Fibroblast of the aortic adventitia (primary cell): ENCODE data around the gene RASGRF2. TPM values are rescaled to one million over a fixed set of nuclear protein-coding genes. Genes with fewer than 3 reads are reported as not detected.

ENCODE experiments used
- DNase-seq: peaks from one replicate; pipeline ENCODE4 v3.0.0-alpha.2; 2010; ENCODE audit warnings: low read depth
- H3K4me3 ChIP-seq: 2 replicates; pipeline ENCODE4 v1.5.1; 2011; ENCODE audit warnings: low read depth, mild to moderate bottlenecking, control low read depth, low read length, moderate library complexity
- total RNA-seq: library from RNA; depleted of rRNA; stranded (reverse); fragments of >200 nt; gene quantifications from 2 replicates; pipeline ENCODE4 v1.2.3, GENCODE V29; 2012; ENCODE audit warnings: low replicate concordance
- TF ChIP-seq, protein P1 (sequence below): IDR thresholded peaks from 2 replicates; pipeline ENCODE4 v1.5.1; 2011; ENCODE audit warnings: mild to moderate bottlenecking, low read length, control low read depth, inconsistent platforms; ENCODE audit not compliant: insufficient read depth

The RASGRF2 gene
- total RNA-seq, 1 donor: 3.3 TPM

DNA sequence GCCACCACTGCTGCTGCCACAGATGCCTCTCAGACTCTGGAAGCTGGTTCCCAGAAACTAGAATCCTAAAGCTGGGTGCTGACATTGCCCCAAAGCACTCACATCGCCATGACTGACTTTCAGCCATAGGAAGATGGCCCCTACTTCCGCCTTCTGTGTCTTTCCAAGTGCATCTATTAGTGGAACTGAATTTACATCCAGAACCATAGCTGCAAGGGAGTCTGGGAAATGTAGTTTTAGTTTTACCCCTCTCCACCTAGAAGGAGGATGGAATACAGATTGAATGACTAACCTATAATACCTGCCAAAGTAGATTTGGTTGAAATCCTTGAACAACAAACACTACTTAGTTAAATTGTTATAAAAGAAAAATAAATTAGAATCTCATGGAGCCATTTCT, 118.8 kb downstream of the RASGRF2 start:
- TF ChIP-seq, protein P1, sequence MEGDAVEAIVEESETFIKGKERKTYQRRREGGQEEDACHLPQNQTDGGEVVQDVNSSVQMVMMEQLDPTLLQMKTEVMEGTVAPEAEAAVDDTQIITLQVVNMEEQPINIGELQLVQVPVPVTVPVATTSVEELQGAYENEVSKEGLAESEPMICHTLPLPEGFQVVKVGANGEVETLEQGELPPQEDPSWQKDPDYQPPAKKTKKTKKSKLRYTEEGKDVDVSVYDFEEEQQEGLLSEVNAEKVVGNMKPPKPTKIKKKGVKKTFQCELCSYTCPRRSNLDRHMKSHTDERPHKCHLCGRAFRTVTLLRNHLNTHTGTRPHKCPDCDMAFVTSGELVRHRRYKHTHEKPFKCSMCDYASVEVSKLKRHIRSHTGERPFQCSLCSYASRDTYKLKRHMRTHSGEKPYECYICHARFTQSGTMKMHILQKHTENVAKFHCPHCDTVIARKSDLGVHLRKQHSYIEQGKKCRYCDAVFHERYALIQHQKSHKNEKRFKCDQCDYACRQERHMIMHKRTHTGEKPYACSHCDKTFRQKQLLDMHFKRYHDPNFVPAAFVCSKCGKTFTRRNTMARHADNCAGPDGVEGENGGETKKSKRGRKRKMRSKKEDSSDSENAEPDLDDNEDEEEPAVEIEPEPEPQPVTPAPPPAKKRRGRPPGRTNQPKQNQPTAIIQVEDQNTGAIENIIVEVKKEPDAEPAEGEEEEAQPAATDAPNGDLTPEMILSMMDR: no peak
- no peak for DNase-seq
- no peak overlapping the region for H3K4me3 ChIP-seq

GRCh38 chr5:81080809-81081460, 120.8 kb downstream of the RASGRF2 start:
- no peak overlapping the region for H3K4me3 ChIP-seq
- TF ChIP-seq, protein P1: no peak
- DNase-seq: no peak

DNA sequence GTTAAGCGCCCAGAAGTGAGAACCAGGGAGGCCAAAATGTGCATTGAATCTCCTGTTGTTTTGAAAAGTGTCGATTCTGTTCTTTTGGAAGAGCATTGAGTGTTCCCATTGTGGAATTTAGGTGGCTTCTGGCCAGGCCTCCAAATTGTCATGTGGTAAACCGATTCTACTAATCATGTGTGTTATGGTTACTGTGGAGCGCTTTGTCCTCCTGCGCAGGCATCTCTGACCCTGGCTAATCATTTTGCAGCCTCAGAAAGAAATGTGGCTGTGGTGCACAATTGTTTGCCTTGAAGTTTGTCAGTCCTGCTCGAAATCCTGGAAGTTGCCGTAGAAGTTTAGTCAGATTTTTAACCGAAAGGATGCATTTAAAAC, 121.3 kb downstream of the RASGRF2 start:
- no peak for DNase-seq
- TF ChIP-seq, protein P1: no peak
- H3K4me3 ChIP-seq: no peak overlapping the region

GRCh38 chr5:81086881-81087281, 126.7 kb downstream of the RASGRF2 start:
- DNase-seq: no peak
- TF ChIP-seq, protein P1: no peak
- no peak overlapping the region for H3K4me3 ChIP-seq

GRCh38 chr5:81091199-81091598, 131.0 kb downstream of the RASGRF2 start:
- no peak overlapping the region for H3K4me3 ChIP-seq
- DNase-seq: no peak
- TF ChIP-seq, protein P1: no peak

DNA sequence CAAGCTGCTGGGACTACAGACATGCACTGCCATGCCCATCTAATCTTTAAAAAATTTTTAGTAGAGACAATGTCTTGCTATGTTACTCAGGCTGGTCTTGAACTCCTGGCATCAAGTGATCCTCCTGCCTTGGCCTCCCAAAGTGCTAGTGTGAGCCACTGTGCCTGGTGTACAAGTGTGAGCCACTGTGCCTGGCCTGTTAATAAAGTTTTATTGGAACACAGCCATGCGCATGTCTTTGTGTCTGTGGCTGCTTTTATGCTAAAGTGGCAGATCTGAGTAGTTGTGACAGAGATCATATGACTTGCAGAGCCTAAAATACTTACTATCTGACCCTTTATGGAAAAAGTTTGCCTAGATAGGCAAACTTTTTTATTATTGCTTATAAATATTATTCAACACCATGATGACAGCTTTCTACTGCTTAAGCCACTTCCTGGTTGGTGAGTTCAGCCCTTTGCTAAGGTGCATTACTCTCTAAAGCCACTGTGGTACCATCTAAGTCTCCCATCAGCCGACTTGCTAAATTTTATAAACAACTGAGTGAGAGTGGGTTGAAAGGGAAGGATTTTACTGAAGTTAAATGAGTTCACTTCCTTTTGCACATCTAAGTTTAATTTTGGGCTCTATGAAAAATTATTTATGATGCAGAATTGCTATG, 133.5 kb downstream of the RASGRF2 start:
- H3K4me3 ChIP-seq: no peak overlapping the region
- TF ChIP-seq, protein P1: no peak

More for the DNA sequence above, 133.5 kb downstream of the RASGRF2 start:
- no peak for DNase-seq
